HG02642 (cell line): ENCODE measurements around the gene PDLIM7.
A peak's percentile ranks its signal among the peaks of the same experiment; 100 is the strongest.

Experiments
- ATAC-seq: cut with Tn5 transposase; IDR thresholded peaks from one replicate; pipeline ENCODE4 v1.9.1; 2021; ENCODE audit warnings: mild to moderate bottlenecking; ENCODE audit not compliant: unreplicated experiment, poor library complexity

PDLIM7 gene

DNA sequence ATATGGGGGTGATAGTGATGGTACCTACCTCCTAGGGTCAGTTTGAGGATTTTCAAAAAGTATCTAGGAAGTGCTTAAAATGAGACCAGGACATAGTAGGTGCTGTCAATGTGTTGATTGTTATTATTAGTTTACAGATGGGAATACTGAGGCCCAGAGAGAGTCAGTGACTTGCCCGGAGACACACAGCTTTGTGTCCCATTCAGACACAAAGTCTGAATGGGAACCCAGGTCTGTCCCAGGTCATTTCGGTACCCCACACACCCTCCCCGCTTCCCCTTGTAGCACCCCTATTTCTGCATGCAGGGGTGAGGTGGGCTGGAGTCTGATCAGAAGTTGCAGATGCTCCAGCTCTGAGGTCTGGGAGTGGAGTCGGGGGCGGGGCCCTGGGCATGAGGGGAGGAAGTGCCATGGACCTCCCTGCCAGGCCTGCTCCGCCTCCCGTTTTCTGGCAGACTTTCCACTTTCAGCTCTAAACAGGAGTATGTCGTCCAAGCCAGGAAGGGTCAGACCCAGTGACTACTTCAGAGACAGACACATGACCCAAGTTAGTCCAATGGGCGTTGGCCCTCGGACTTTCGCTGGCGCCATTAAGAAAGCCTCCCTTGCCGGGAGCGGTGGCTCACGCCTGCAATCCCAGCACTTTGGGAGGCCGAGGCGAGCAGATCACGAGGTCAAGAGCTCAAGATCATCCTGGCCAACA is 20.7 kb downstream of the PDLIM7 start:
- no peak for ATAC-seq

- ATAC-seq, result no peak
Measured at GRCh38 chr5:177475563-177476427, 21.6 kb downstream of the PDLIM7 start.

GRCh38 chr5:177474846-177475562 is 22.4 kb downstream of the PDLIM7 start:
- no peak for ATAC-seq

GRCh38 chr5:177474002-177474476 is 23.4 kb downstream of the PDLIM7 start:
- no peak for ATAC-seq

- ATAC-seq, result peak; percentile 41
Measured at GRCh38 chr5:177473443-177474001, 23.9 kb downstream of the PDLIM7 start, which contains the start of gene DBN1. Gene DBN1 (minus strand): TSS chr5:177473634. CDS start chr5:177473521, 113 bp downstream.

DNA sequence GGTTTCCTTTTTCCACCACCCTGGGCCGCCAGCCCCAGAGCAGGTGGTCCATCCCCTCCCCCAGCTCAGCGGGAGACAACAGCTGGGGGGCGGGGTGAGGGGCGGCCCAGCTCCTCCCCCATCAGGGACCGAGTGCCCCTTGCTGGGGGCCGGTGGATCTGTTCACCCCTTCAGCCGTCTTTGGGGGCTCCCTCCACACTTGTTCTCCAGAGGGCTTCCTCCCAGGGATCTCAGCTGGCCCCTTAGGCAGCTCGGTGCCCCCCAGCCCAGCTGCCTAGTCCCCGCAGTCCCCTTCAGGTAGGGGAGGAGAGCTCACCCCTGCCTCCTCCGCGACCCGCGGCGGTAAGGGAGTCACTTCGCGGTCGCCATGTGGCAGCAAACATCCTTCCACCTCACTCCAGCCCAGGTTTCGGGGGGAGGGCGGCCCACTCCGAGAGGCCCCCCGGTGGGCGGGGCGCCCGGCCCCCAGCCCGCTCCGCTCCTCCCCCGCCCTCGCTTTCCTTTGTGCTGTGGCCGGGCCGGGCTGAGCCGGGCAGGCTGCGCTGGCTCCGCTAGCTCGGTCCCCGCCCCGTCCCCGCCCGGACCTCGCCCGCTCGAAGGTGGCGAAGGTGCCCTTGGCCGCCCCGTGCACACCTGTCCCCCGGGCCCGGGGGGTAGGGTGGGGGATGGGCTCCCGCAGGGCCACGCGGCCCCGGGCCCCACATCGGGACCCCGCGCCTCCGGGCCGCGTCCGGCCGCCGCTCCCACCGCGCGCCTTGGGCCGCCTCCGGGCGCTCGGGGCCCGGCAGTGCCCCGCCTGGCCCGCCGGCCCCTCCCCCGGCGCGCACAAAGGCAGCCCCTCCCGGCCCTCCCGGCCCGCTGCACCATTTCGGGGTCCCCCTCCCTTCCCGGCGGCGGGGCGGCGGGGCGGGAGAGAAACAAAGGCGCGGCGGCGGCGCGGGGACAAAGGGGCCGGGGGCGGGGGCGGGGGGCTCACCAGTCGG is 24.7 kb downstream of the PDLIM7 start:
- ATAC-seq, result peak; percentile 42

- no peak for ATAC-seq
Measured at GRCh38 chr5:177471610-177472356, 25.6 kb downstream of the PDLIM7 start.

DNA sequence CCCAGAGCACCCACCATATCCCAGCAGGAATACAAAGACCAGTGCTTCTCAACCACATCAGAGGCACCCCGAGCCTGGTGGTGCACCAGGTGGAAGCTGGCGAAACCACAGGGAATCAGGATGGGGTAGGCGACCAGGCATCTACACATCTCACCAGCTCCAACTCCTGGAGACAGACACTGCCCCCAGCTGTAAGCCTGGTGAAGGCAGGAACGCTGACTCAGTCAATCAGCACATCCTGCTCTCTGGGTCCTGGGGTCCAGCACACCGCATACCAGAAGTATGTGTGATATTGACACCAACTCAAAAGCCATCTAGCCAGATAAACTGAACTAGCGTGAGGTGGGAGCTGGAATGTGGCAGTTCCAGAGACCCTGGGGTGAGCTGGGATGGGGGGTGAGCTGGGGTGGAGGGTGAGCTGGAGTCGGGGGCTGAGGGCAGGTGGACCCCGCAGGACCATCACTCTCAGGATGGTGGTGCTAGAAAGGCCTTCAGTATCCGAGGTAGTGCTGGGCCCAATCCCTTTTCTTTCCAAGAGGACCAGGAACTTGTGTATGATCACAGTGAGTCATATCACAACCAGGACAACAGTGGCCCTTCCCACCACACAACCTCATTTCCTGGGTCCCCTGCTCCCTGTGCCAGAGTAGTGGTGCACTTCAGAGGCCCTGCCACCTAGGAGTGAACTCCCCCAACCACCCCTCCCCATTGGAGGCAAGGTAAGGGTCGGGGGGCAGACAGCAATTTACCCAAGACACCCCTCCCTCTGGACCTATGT is 26.5 kb downstream of the PDLIM7 start:
- no peak for ATAC-seq

GRCh38 chr5:177469750-177470525 is 27.5 kb downstream of the PDLIM7 start:
- no peak for ATAC-seq

DNA sequence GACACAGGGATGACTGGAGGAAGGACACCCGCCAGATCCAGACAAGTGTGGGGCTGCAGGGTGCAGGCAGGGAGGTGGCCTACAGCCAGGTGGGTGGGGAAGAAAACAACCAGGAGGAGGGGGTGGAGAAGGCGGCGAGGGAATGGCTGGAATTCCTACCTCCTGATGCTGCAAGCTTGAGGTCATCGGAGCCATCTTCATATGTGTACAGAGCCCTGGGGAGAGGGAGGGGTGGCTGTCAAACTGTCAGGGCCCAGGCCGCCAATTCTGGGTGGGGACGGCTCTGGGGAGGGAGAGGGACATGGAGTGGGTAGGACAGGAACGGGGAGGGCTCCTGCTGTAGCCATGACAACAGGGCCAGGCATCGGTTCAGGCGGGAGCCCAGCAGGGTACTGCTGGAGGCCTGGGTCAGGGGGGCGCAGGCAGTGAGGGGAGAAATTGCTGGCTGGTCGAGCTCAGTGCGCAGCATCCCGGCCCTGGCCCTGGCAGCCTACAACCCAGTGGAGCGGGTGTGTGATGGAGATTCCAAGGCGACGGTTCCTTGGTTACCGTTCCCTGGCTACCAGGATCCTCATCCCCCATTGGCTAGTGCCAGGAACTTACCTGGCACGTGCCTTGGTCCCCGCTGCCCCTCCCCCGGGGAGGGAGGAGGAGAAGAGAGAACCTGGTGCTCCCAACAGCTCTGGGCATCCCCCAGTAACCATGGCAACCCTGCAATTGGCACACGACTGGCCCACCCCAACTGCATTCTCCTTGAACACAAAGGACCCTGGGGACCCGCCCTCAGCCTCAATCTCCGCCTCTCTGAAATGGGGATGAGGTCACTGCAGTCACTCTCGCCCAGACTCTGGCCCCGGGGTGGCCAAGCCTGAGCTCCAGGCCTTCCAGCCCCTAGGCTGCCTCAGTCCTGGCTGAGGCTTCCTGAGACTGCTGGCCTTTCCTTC is 28.4 kb downstream of the PDLIM7 start:
- no peak for ATAC-seq

- no peak for ATAC-seq
Measured at GRCh38 chr5:177468329-177468684, 29.1 kb downstream of the PDLIM7 start.

GRCh38 chr5:177467436-177467835 is 30.0 kb downstream of the PDLIM7 start:
- ATAC-seq, result no peak

DNA sequence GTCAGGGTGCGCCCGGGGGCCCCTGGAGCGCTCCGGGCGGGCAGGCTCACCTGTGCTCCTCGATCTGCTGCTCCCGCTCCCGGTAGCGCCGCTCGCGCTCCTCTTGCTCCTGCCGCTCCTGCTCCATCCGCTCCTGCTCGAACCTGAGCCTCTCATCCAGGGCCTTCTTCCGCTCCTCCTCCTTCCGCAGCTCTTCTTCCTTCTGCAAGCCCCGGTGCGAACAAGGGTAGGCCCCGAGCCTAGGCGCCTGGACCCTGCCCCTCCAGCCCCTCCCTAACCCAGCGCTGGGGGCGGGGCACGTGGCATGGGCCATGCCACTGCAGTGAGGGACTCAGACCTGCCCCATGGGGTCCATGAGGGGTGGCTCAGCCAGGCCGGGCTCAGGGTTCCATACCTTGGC is 30.5 kb downstream of the PDLIM7 start:
- ATAC-seq, result no peak

GRCh38 chr5:177465044-177465443 is 32.4 kb downstream of the PDLIM7 start:
- ATAC-seq, result no peak

GRCh38 chr5:177462021-177462670 is 35.3 kb downstream of the PDLIM7 start:
- no peak for ATAC-seq
